ENCODE results near the gene TIMM22.
"Not testable (repeated sequence)": the region's sequence is repeated elsewhere in the genome, so short reads cannot be mapped to it uniquely, and the experiment has no call there.

GRCh38 chr17:974778-975177 is 22.2 kb upstream of the TIMM22 start:
- not testable (repeated sequence) for TF ChIP-seq CTCF, EZH2phosphoT487 (IDR thresholded peaks at IDR 0.05; ENCODE audit: low read length)

All from MM.1S (cell line).